HEK293T (cell line): Measurements from ENCODE around the gene RBBP5.

Experiments used
- CTCF ChIA-PET: fragments of 350-600 bp; formaldehyde crosslinking; extraction: SDS; loops from one replicate; lab custom pipeline; 2021; ENCODE audit warnings: antibody characterized with exemption, inconsistent platforms; lab: Yijun Ruan, JAX
- POLR2A ChIA-PET: fragments of 350-600 bp; formaldehyde crosslinking; extraction: SDS; loops from one replicate; lab custom pipeline; 2020; ENCODE audit warnings: antibody characterized with exemption, inconsistent platforms; lab: Yijun Ruan, JAX
- DNase-seq: peaks from one replicate; pipeline ENCODE4 v3.0.0; 2012; ENCODE audit warnings: mixed read lengths; ENCODE audit errors: extremely low spot score
- ARNT ChIP-seq: fragments of 450-650 bp; IDR thresholded peaks from 2 replicates; pipeline ENCODE4 v1.6.1; 2017; ENCODE audit warnings: mild to moderate bottlenecking
- BHLHE40 ChIP-seq: fragments of 450-650 bp; IDR thresholded peaks from 2 replicates; pipeline ENCODE4 v1.6.1; 2016; ENCODE audit warnings: mild to moderate bottlenecking, moderate library complexity, borderline replicate concordance
- CTBP1 ChIP-seq: fragments of 450-650 bp; IDR thresholded peaks from 2 replicates; pipeline ENCODE4 v1.6.1; 2016; ENCODE audit warnings: borderline replicate concordance
- ELF4 ChIP-seq: fragments of 450-650 bp; IDR thresholded peaks from 2 replicates; pipeline ENCODE4 v1.6.1; 2017; ENCODE audit warnings: antibody characterized with exemption
- FOXA1 ChIP-seq: fragments of 450-650 bp; IDR thresholded peaks from 2 replicates; pipeline ENCODE4 v1.6.1; 2016; ENCODE audit warnings: mild to moderate bottlenecking
- FOXK2 ChIP-seq: fragments of 450-650 bp; IDR thresholded peaks from 2 replicates; pipeline ENCODE4 v1.6.1; 2016; ENCODE audit warnings: mild to moderate bottlenecking
- FOXM1 ChIP-seq: fragments of 450-650 bp; IDR thresholded peaks from 2 replicates; pipeline ENCODE4 v1.6.1; 2017; ENCODE audit warnings: mild to moderate bottlenecking, borderline replicate concordance
- HDGF ChIP-seq: fragments of 450-650 bp; IDR thresholded peaks from 2 replicates; pipeline ENCODE4 v1.6.1; 2017; ENCODE audit warnings: antibody characterized with exemption, borderline replicate concordance
- L3MBTL2 ChIP-seq: fragments of 450-650 bp; conservative IDR thresholded peaks from 2 replicates; pipeline ENCODE4 v1.6.1; 2016; ENCODE audit warnings: mild to moderate bottlenecking
- LEF1 ChIP-seq: fragments of 450-650 bp; IDR thresholded peaks from 2 replicates; pipeline ENCODE4 v1.6.1; 2017; ENCODE audit warnings: mild to moderate bottlenecking, borderline replicate concordance
- NFRKB ChIP-seq: fragments of 450-650 bp; IDR thresholded peaks from 2 replicates; pipeline ENCODE4 v1.6.1; 2016; ENCODE audit warnings: mild to moderate bottlenecking, moderate library complexity
- PKNOX1 ChIP-seq: fragments of 450-650 bp; IDR thresholded peaks from 2 replicates; pipeline ENCODE4 v1.6.1; 2016
- SP1 ChIP-seq: fragments of 450-650 bp; IDR thresholded peaks from 2 replicates; pipeline ENCODE4 v1.6.1; 2017
- SUZ12 ChIP-seq: fragments of 450-650 bp; IDR thresholded peaks from 2 replicates; pipeline ENCODE4 v1.6.1; 2016; ENCODE audit warnings: mild to moderate bottlenecking
- TARDBP ChIP-seq: fragments of 450-650 bp; IDR thresholded peaks from 2 replicates; pipeline ENCODE4 v1.6.1; 2016
- ZNF384 ChIP-seq: fragments of 450-650 bp; IDR thresholded peaks from 2 replicates; pipeline ENCODE4 v1.6.1; 2016

The RBBP5 gene

GRCh38 chr1:205048382-205048781 lies 73.4 kb downstream of the RBBP5 start:
- ChIA-PET POLR2A (no interaction called here), CTCF (interaction anchor here (7.3 kb wide), 1 partner anchor 14 kb away, joined by 44 read pairs; no protein-coding TSS in a partner anchor)
- DNase-seq, result no peak
- TF ChIP-seq ELF4, result no peak
- no peak for TF ChIP-seq NFRKB
- no peak for TF ChIP-seq SUZ12

- TF ChIP-seq TARDBP, result no peak
- no peak for TF ChIP-seq LEF1
- TF ChIP-seq HDGF, result no peak
- no peak for TF ChIP-seq FOXM1
- no peak for TF ChIP-seq BHLHE40
- TF ChIP-seq FOXA1, result no peak
- no peak for TF ChIP-seq L3MBTL2
- TF ChIP-seq CTBP1, result no peak
- no peak for TF ChIP-seq ZNF384
- TF ChIP-seq NFRKB, result no peak
- no peak for TF ChIP-seq SUZ12
- TF ChIP-seq ELF4, result no peak
- no peak for TF ChIP-seq ARNT
- DNase-seq, result no peak
- POLR2A ChIA-PET, result no interaction called here
- CTCF ChIA-PET, result interaction anchor here (7.3 kb wide), 1 partner anchor 15 kb away, joined by 44 read pairs; no protein-coding TSS in a partner anchor
Measured at GRCh38 chr1:205047764-205048231, 74.0 kb downstream of the RBBP5 start.

GRCh38 chr1:205046870-205047269 lies 74.9 kb downstream of the RBBP5 start:
- CTCF ChIA-PET, result interaction anchor here (7.3 kb wide), 1 partner anchor 15 kb away, joined by 44 read pairs; no protein-coding TSS in a partner anchor
- TF ChIP-seq ELF4 (no peak), SUZ12 (no peak), L3MBTL2 (no peak)
- DNase-seq, result no peak
- POLR2A ChIA-PET, result no interaction called here

GRCh38 chr1:205045146-205045545 lies 76.6 kb downstream of the RBBP5 start:
- ChIA-PET POLR2A (no interaction called here), CTCF (no interaction called here)
- TF ChIP-seq FOXM1 (no peak), L3MBTL2 (no peak), ELF4 (no peak), SUZ12 (no peak), LEF1 (no peak), FOXA1 (no peak), FOXK2 (no peak), BHLHE40 (no peak)
- DNase-seq, result no peak

GRCh38 chr1:205044741-205045140 lies 77.0 kb downstream of the RBBP5 start:
- no peak for DNase-seq
- TF ChIP-seq FOXK2 (no peak), LEF1 (no peak), ZNF384 (no peak), NFRKB (no peak), FOXA1 (no peak), SUZ12 (no peak), CTBP1 (no peak), L3MBTL2 (no peak), FOXM1 (no peak), PKNOX1 (no peak), BHLHE40 (no peak), TARDBP (no peak), SP1 (no peak)
- POLR2A ChIA-PET, result no interaction called here
- CTCF ChIA-PET, result interaction anchor here (0.7 kb wide), 1 partner anchor 25 kb away, joined by 4 read pairs; no protein-coding TSS in a partner anchor

- ChIA-PET POLR2A (no interaction called here), CTCF (interaction anchor here (1.0 kb wide), 1 partner anchor 9 kb away, joined by 3 read pairs; no protein-coding TSS in a partner anchor)
- TF ChIP-seq ARNT (no peak), LEF1 (no peak), TARDBP (no peak), SUZ12 (no peak), FOXM1 (no peak), BHLHE40 (no peak), FOXA1 (no peak), L3MBTL2 (no peak), HDGF (no peak), PKNOX1 (no peak), ELF4 (no peak), CTBP1 (no peak), ZNF384 (no peak), SP1 (no peak), FOXK2 (no peak)
- DNase-seq, result no peak
Measured at GRCh38 chr1:205043866-205044265, 77.9 kb downstream of the RBBP5 start.
